ENCODE measurements around the gene KATNA1.

DNA sequence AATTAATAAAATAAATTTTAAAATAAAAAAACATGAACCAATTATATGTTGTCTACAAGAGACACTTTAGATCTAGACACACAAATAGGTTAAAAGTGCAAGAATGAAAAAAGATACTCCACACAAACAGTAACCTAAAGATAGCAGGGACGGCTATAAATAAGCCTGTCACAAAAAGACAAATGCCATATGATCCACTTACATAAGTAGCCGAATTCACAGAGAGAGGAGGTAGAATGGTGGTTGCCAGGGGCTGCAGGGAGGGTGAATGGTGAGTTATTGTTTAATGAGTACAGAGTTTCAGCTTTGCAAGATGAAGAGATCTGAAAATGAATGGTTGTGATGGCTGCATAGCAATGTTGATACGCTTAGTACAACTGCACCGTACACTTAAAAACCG is 32.7 kb downstream of the KATNA1 start:
- TF ChIP-seq, protein P1, sequence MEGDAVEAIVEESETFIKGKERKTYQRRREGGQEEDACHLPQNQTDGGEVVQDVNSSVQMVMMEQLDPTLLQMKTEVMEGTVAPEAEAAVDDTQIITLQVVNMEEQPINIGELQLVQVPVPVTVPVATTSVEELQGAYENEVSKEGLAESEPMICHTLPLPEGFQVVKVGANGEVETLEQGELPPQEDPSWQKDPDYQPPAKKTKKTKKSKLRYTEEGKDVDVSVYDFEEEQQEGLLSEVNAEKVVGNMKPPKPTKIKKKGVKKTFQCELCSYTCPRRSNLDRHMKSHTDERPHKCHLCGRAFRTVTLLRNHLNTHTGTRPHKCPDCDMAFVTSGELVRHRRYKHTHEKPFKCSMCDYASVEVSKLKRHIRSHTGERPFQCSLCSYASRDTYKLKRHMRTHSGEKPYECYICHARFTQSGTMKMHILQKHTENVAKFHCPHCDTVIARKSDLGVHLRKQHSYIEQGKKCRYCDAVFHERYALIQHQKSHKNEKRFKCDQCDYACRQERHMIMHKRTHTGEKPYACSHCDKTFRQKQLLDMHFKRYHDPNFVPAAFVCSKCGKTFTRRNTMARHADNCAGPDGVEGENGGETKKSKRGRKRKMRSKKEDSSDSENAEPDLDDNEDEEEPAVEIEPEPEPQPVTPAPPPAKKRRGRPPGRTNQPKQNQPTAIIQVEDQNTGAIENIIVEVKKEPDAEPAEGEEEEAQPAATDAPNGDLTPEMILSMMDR (IDR thresholded peaks at IDR 0.05): no peak
- TF ChIP-seq POLR2AphosphoS5 (IDR thresholded peaks at IDR 0.05; ENCODE audit: low read depth, low read length): no peak
- TF ChIP-seq FOXM1 (IDR thresholded peaks at IDR 0.05; ENCODE audit: low read depth): no peak
- no peak for TF ChIP-seq NFIC (IDR thresholded peaks at IDR 0.05; ENCODE audit: borderline replicate concordance)
- no peak for TF ChIP-seq TCF12 (IDR thresholded peaks at IDR 0.05)
- no peak for TF ChIP-seq REST (IDR thresholded peaks at IDR 0.05; ENCODE audit: low read depth, low read length)
- no peak for TF ChIP-seq TAF1 (IDR thresholded peaks at IDR 0.05; ENCODE audit: borderline replicate concordance, low read depth, low read length)
- TF ChIP-seq NRF1 (IDR thresholded peaks at IDR 0.05; ENCODE audit: low read depth, low read length): no peak
- TF ChIP-seq, protein P2, sequence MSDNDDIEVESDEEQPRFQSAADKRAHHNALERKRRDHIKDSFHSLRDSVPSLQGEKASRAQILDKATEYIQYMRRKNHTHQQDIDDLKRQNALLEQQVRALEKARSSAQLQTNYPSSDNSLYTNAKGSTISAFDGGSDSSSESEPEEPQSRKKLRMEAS (IDR thresholded peaks at IDR 0.05; ENCODE audit: low read depth): no peak
